HG03135 (cell line): ENCODE results near the gene C1orf56.
"Not testable (repeated sequence)": the region's sequence is repeated elsewhere in the genome, so short reads cannot be mapped to it uniquely, and the experiment has no call there.

ENCODE experiments used
- ATAC-seq: cut with Tn5 transposase; IDR thresholded peaks from one replicate; pipeline ENCODE4 v1.9.1; 2021; ENCODE audit warnings: mild to moderate bottlenecking, moderate library complexity; ENCODE audit not compliant: unreplicated experiment

The C1orf56 gene

GRCh38 chr1:151060007-151060656 is 12.6 kb downstream of the C1orf56 start, which contains the start of gene MLLT11:
TSS of gene MLLT11 (plus strand) at chr1:151060397. CDS start at chr1:151067225, 6,828 bp downstream.
- ATAC-seq = no peak

DNA sequence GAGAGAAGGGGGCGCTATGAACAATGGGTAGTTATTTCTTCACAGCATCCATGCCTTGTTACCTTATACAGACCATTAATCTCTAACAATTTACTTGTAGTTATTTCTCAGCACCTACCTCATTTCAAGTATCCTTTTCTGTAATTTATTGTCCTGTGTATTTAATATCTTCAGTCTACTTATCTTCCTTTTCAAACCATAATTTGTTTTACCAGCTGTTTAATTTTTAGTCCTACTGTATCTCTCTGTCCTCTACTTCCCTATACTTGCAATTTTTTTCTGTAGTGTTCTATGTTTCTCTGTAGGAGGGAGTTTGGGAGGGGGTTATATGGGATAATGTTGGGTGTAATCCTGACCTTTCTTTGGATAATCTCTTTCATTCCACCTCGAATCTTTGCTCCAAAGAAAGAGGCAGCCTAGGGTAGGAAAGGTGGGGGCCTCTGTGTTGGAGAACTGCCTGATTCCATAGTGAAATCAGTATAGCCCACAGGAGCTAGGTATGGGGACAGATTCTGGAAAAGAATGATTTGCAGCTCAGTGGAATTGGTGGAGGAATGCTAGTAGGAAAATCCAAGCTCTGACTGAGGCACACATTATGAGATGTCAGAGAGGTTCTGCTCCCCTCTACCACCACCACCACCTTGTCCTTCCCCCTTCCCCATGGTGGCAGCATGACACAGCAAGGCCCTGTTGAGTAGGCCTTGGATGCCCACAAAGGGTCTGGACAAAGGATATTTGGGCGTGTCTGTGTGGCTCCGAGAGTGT is 13.3 kb downstream of the C1orf56 start:
- no peak for ATAC-seq

DNA sequence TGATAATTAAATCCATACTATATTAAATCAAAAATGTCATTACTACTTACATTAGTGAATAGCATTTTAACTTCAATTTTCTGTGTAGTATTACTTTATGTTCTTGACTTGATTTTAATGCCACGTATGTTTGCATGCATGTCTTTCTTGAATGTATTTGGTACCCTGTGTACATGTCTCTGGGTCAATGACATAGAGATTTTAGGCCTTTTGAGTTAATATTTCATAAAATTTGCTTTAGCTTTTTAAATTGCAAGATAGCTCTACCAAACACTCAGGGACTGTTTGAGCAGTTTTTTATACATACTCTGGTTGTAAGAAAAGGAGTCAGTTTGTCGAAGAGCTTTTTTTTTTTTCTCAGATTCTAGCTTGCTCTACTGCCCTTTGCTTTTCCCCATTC is 14.2 kb downstream of the C1orf56 start:
- no peak for ATAC-seq

DNA sequence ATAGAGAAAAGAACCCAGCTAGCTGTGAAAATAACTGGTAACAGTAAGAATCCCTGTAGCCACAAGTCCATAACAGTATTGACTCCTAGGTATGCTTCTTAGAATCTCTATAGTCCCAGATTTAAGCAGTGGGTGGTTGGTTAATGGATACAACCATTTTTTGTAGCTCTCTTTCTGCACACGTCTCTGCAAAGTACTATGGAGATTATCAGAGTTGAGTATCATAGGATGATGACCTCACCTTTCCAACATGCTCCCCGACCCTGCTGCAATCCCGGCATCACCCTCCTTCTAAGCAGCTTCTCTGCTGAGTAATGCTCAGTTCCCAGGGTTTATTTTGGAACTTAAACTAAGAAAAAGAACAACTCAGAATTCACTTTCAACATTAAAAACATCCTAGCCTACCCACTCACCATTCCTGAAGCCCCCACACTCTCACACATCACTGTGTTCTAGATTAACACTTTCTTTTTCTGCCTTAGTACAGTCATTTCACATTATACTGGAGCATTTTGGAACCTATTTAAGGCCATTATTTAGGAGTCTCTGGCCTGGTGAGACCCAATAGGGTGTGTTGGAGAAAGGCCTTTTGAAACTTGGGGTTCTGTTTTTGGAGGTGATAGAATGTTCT is 15.3 kb downstream of the C1orf56 start:
- no peak for ATAC-seq

GRCh38 chr1:151065089-151065645 is 17.6 kb downstream of the C1orf56 start:
- ATAC-seq = no peak

GRCh38 chr1:151067185-151067584 is 19.6 kb downstream of the C1orf56 start:
- no peak for ATAC-seq

- ATAC-seq = no peak
Observed at GRCh38 chr1:151069103-151069486, 21.5 kb downstream of the C1orf56 start.

GRCh38 chr1:151070474-151071276 is 23.1 kb downstream of the C1orf56 start, which contains the start of gene GABPB2:
TSS of gene GABPB2 (plus strand) at chr1:151070761. CDS start at chr1:151088190, 17,429 bp downstream.
- ATAC-seq = peak; percentile 75

DNA sequence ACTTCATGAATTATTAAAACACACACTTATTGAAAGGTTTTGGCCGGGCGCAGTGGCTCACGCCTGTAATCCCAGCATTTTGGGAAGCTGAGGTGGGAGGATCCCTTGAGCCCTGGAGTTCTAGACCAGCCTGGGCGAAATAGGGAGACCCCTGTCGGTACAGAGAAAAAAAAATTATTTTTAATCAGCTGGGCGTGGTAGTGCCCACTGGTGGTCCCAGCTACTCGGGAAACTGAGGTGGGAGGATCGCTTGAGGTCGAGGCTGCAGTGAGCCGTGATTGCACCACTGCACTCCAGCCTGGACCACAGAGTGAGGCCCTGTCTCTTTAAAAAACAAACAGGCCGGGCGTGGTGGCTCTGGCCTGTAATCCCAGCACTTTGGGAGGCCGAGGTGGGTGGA is 24.7 kb downstream of the C1orf56 start:
- no peak for ATAC-seq

DNA sequence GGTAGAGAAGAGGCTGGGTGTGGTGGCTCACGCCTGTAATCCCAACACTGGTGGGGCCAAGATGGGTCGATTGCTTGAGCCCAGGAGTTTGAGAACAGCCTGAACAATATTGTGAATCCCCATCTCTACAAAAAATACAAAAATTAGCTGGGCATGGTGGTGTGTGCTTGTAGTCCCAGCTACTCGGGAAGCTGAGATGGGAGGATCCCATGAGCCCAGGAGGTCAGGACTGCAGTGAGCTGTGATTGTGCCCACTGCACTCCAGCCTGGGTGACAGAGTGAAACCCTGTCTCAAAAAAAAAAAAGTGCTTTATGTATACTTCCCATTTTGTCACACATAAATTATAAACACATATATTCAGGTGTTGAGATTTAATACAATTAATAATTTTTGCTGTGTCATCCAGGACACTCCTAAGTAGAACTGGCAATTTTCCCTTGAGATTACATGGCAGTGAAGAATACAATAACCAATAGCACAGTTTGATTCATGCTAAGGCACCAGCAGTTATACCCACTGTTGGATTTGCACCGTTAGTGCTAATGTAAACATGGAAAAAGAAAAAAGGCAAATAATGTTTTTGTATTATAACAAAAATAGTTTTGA is 38.5 kb downstream of the C1orf56 start:
- no peak for ATAC-seq

DNA sequence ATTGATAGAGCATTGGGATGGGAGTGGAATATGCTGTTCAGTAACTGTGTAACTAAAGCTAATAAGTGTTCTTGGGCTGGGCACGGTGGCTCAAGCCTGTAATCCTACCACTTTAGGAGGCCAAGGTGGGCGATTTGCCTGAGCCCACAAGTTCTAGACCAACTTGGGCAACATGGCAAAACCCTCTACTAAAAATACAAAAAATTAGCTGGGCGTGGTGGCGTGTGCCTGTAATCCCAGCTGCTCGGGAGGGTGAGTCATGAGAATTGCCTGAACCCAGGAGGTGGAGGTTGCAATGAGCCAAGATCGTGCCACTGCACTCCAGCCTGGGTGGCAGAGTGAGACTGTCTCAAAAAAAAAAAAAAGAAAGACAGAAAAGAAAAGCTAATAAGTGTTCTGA is 49.9 kb downstream of the C1orf56 start:
- ATAC-seq = not testable (repeated sequence)

DNA sequence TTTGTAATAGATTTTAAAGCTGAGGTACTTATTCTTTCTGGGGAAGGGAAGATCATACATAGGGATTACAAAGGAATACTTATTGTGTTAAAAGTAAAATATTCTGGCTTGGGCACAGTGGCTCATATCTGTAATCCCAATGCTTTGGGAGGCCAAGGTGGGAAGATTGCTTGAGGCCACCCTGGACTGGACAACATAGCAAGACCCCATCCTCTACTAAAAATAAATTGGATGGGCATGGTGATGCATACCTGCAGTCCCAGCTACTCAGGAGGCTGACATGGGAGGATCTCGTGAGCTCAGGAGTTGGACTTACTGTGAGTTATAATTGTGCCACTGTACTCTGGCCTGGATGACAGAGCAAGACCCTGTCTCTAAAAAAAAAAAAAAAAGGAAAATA is 50.6 kb downstream of the C1orf56 start:
- ATAC-seq = no peak
